HEK293 (cell line): ENCODE measurements around the gene USP2.

Experiments used
- CTCF ChIA-PET: fragments of 350-600 bp; formaldehyde crosslinking; extraction: SDS; loops from one replicate; lab custom pipeline; 2021; ENCODE audit warnings: antibody characterized with exemption; lab: Yijun Ruan, JAX
- POLR2A ChIA-PET: fragments of 300-600 bp; formaldehyde crosslinking; extraction: SDS; loops from one replicate; lab custom pipeline; 2020; ENCODE audit warnings: antibody characterized with exemption, inconsistent platforms; lab: Yijun Ruan, JAX
- H3K27ac ChIP-seq: fragments of 200-500 bp; sonication (Bioruptor generic); 2 replicates; pipeline ENCODE4 v1.5.1; 2014; ENCODE audit warnings: low read depth, low read length, control low read depth, inconsistent platforms; ENCODE audit errors: extremely low read depth
- H3K36me3 ChIP-seq, 2 experiments: fragments of 200-500 bp in 1 of 2; sonication (Bioruptor generic) in 1 of 2; 1 replicate in 1 of 2; 2 replicates in 1 of 2; pipeline ENCODE4 v1.5.1; 2014 to 2017; ENCODE audit warnings: inconsistent platforms in 2 of 2, low read length in 2 of 2; ENCODE audit not compliant: control insufficient read depth in 2 of 2, insufficient read depth in 1 of 2
- H3K4me1 ChIP-seq: fragments of 200-500 bp; sonication (Bioruptor generic); 2 replicates; pipeline ENCODE4 v1.5.1; 2014; ENCODE audit warnings: mild to moderate bottlenecking, low read length, inconsistent platforms; ENCODE audit not compliant: control insufficient read depth, insufficient read depth
- H3K4me3 ChIP-seq: 2 replicates; pipeline ENCODE4 v1.5.1; 2011; ENCODE audit warnings: low read depth, mild to moderate bottlenecking, control low read depth, low read length, moderate library complexity
- H3K9me3 ChIP-seq: fragments of 200-500 bp; sonication (Bioruptor generic); 2 replicates; pipeline ENCODE4 v1.5.1; 2014; ENCODE audit warnings: low read depth, low read length, inconsistent platforms; ENCODE audit not compliant: control insufficient read depth, insufficient read depth
- GFI1B ChIP-seq: fragments of 450-650 bp; formaldehyde crosslinking; IDR thresholded peaks from 2 replicates; pipeline ENCODE4 v1.5.1; 2016; ENCODE audit warnings: missing biosample characterization, missing genetic modification characterization
- MYNN ChIP-seq: fragments of 450-650 bp; formaldehyde crosslinking; IDR thresholded peaks from 2 replicates; pipeline ENCODE4 v1.5.1; 2016; ENCODE audit warnings: missing biosample characterization, missing genetic modification characterization, borderline replicate concordance
- REPIN1 ChIP-seq: fragments of 450-650 bp; formaldehyde crosslinking; IDR thresholded peaks from 2 replicates; pipeline ENCODE4 v1.5.1; 2017; ENCODE audit warnings: missing biosample characterization, missing genetic modification characterization, low read depth
- SCRT2 ChIP-seq: fragments of 450-650 bp; formaldehyde crosslinking; IDR thresholded peaks from 2 replicates; pipeline ENCODE4 v1.5.1; 2016; ENCODE audit warnings: missing biosample characterization, missing genetic modification characterization
- ZFHX2 ChIP-seq: fragments of 450-650 bp; formaldehyde crosslinking; conservative IDR thresholded peaks from 2 replicates; pipeline ENCODE4 v1.5.1; 2016; ENCODE audit warnings: missing biosample characterization, missing genetic modification characterization
- ZFP3 ChIP-seq: fragments of 450-650 bp; formaldehyde crosslinking; IDR thresholded peaks from 2 replicates; pipeline ENCODE4 v1.5.1; 2016; ENCODE audit warnings: low read depth, missing biosample characterization, missing genetic modification characterization
- ZFP37 ChIP-seq: fragments of 450-650 bp; formaldehyde crosslinking; IDR thresholded peaks from 2 replicates; pipeline ENCODE4 v1.5.1; 2016; ENCODE audit warnings: missing biosample characterization, missing genetic modification characterization
- ZFP69B ChIP-seq: fragments of 450-650 bp; formaldehyde crosslinking; IDR thresholded peaks from 2 replicates; pipeline ENCODE4 v1.5.1; 2016; ENCODE audit warnings: missing biosample characterization, missing genetic modification characterization
- ZNF280D ChIP-seq: fragments of 450-650 bp; formaldehyde crosslinking; IDR thresholded peaks from 2 replicates; pipeline ENCODE4 v1.5.1; 2016; ENCODE audit warnings: missing biosample characterization, missing genetic modification characterization
- ZNF292 ChIP-seq: fragments of 450-650 bp; formaldehyde crosslinking; IDR thresholded peaks from 2 replicates; pipeline ENCODE4 v1.5.1; 2016; ENCODE audit warnings: low read depth, missing biosample characterization, missing genetic modification characterization, borderline replicate concordance
- ZNF350 ChIP-seq: fragments of 450-650 bp; formaldehyde crosslinking; IDR thresholded peaks from 2 replicates; pipeline ENCODE4 v1.5.0; 2017; ENCODE audit warnings: missing biosample characterization, mild to moderate bottlenecking, missing genetic modification characterization
- ZNF514 ChIP-seq: fragments of 450-650 bp; formaldehyde crosslinking; IDR thresholded peaks from 2 replicates; pipeline ENCODE4 v1.5.1; 2016; ENCODE audit warnings: missing biosample characterization, missing genetic modification characterization
- ZNF596 ChIP-seq: fragments of 450-650 bp; IDR thresholded peaks from 2 replicates; pipeline ENCODE4 v1.5.0; 2018; ENCODE audit warnings: missing biosample characterization, mild to moderate bottlenecking, missing genetic modification characterization, moderate library complexity
- ZNF623 ChIP-seq: fragments of 450-650 bp; formaldehyde crosslinking; IDR thresholded peaks from 2 replicates; pipeline ENCODE4 v1.5.1; 2016; ENCODE audit warnings: missing biosample characterization, missing genetic modification characterization
- ZNF624 ChIP-seq: fragments of 450-650 bp; formaldehyde crosslinking; IDR thresholded peaks from 2 replicates; pipeline ENCODE4 v1.5.1; 2017; ENCODE audit warnings: missing biosample characterization, missing genetic modification characterization
- ZNF843 ChIP-seq: fragments of 450-650 bp; formaldehyde crosslinking; IDR thresholded peaks from 2 replicates; pipeline ENCODE4 v1.5.1; 2016; ENCODE audit warnings: missing biosample characterization, missing genetic modification characterization
- TF ChIP-seq, protein P1 (sequence below): fragments of 450-650 bp; formaldehyde crosslinking; IDR thresholded peaks from 2 replicates; pipeline ENCODE4 v1.5.1; 2016; ENCODE audit warnings: missing biosample characterization, missing genetic modification characterization
- TF ChIP-seq, protein P2 (sequence below): fragments of 450-650 bp; formaldehyde crosslinking; IDR thresholded peaks from 2 replicates; pipeline ENCODE4 v1.5.1; 2016; ENCODE audit warnings: missing biosample characterization, missing genetic modification characterization

USP2 gene

DNA sequence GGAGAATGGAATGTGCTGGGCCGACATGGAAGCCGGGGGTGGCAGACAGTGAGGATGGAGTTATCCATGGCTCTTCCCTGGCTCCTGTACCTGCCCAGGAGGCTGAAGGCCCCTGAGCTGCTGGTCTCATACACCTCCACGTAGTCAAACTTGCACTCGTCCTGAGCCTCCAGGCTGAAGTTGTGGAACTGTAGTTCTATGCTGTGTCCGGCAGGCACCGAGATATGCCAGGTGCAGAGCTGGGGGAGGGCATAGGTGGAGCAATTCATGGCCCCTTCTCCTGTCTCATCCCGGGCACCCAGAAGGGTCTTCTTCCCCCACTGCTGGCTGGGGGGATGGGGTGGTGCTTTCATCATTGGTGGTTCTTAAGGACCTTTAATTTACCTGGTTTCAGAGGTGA is 37.8 kb downstream of the USP2 start:
- TF ChIP-seq ZNF623 (tag by site-specific recombination) (no peak), ZNF843 (tag by site-specific recombination) (no peak), ZNF350 (no peak), ZFHX2 (tag by site-specific recombination) (no peak), ZNF280D (tag by site-specific recombination) (no peak), ZFP37 (tag by site-specific recombination) (no peak), ZNF514 (no peak), ZFP69B (tag by site-specific recombination) (no peak), GFI1B (tag by site-specific recombination) (no peak), ZNF292 (tag by site-specific recombination) (no peak), MYNN (tag by site-specific recombination) (no peak)
- TF ChIP-seq, protein P1, sequence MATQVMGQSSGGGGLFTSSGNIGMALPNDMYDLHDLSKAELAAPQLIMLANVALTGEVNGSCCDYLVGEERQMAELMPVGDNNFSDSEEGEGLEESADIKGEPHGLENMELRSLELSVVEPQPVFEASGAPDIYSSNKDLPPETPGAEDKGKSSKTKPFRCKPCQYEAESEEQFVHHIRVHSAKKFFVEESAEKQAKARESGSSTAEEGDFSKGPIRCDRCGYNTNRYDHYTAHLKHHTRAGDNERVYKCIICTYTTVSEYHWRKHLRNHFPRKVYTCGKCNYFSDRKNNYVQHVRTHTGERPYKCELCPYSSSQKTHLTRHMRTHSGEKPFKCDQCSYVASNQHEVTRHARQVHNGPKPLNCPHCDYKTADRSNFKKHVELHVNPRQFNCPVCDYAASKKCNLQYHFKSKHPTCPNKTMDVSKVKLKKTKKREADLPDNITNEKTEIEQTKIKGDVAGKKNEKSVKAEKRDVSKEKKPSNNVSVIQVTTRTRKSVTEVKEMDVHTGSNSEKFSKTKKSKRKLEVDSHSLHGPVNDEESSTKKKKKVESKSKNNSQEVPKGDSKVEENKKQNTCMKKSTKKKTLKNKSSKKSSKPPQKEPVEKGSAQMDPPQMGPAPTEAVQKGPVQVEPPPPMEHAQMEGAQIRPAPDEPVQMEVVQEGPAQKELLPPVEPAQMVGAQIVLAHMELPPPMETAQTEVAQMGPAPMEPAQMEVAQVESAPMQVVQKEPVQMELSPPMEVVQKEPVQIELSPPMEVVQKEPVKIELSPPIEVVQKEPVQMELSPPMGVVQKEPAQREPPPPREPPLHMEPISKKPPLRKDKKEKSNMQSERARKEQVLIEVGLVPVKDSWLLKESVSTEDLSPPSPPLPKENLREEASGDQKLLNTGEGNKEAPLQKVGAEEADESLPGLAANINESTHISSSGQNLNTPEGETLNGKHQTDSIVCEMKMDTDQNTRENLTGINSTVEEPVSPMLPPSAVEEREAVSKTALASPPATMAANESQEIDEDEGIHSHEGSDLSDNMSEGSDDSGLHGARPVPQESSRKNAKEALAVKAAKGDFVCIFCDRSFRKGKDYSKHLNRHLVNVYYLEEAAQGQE = no peak
- Histone ChIP-seq H3K36me3 (no peaks in the 10 kb centered on the region), H3K4me3 (no peak overlapping the region), H3K4me1 (no peaks in the 10 kb centered on the region; the same call in 1 of the 2 replicates), H3K27ac (no peak overlapping the region), H3K9me3 (no peaks in the 10 kb centered on the region)
- CTCF ChIA-PET = interaction anchor here (0.6 to 2.3 kb wide), 6 partner anchors 22 to 131 kb away, joined by 3 to 8 read pairs (median 4); no protein-coding TSS in a partner anchor
- POLR2A ChIA-PET = no interaction called here

DNA sequence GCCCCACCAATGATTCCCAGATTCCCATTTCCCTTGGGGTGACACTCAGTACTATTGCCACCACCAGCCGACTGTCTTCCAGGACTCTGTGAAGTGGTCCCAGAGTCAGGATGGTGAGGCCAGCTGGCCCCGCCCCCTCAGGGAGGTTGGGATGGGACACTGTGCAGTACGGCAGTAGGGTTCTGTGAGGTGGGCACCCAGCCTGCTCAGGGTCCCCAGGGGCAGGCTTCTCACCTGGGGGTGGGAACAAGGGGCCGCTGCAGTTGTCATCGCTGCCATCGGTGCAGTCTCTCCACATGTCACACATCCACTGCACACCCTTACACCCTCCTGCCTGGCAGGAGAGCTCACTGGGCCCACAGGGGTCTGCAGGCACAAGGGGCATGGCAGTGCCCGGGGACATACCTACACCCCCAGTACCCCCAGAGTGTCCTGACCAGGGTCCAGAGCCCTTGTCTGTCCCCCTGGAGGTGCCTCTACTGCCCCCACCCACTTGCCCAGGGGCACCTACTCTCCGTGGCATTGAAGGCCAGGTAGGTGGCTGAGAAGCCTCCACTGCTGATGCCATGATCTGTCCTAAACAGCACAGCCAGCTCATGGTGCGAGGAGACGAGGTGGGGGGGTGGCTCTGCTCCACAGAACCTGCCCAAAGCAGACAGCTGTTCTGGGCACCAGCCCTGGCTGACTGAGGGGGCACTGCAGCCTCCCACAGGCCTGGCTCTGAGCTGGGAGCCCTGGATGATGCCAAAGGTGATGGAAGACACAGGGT is 38.9 kb downstream of the USP2 start:
- Histone ChIP-seq H3K36me3 (no peaks in the 10 kb centered on the region), H3K4me3 (no peak overlapping the region), H3K27ac (no peak overlapping the region), H3K4me1 (no peaks in the 10 kb centered on the region; the same call in 1 of the 2 replicates), H3K9me3 (no peaks in the 10 kb centered on the region)
- TF ChIP-seq ZFP3 (tag by site-specific recombination) (no peak), ZNF624 (no peak), REPIN1 (tag by site-specific recombination) (no peak), ZNF596 (tag by site-specific recombination) (no peak), SCRT2 (tag by site-specific recombination) (no peak)
- TF ChIP-seq, protein P2, sequence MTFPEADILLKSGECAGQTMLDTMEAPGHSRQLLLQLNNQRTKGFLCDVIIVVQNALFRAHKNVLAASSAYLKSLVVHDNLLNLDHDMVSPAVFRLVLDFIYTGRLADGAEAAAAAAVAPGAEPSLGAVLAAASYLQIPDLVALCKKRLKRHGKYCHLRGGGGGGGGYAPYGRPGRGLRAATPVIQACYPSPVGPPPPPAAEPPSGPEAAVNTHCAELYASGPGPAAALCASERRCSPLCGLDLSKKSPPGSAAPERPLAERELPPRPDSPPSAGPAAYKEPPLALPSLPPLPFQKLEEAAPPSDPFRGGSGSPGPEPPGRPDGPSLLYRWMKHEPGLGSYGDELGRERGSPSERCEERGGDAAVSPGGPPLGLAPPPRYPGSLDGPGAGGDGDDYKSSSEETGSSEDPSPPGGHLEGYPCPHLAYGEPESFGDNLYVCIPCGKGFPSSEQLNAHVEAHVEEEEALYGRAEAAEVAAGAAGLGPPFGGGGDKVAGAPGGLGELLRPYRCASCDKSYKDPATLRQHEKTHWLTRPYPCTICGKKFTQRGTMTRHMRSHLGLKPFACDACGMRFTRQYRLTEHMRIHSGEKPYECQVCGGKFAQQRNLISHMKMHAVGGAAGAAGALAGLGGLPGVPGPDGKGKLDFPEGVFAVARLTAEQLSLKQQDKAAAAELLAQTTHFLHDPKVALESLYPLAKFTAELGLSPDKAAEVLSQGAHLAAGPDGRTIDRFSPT (tag by site-specific recombination) = no peak
- ChIA-PET POLR2A (interaction anchor here (1.2 kb wide), 1 partner anchor 19 kb away, joined by 5 read pairs; no protein-coding TSS in a partner anchor), CTCF (interaction anchor here (1.0 to 2.5 kb wide), 5 partner anchors 21 to 132 kb away, joined by 5 to 17 read pairs (median 7); no protein-coding TSS in a partner anchor)
